HG02610 (cell line): ENCODE data around the gene HUS1B.
"Not testable (repeated sequence)": the region's sequence is repeated elsewhere in the genome, so short reads cannot be mapped to it uniquely, and the experiment has no call there.

Experiments used
- ATAC-seq: cut with Tn5 transposase; IDR thresholded peaks from one replicate; pipeline ENCODE4 v1.9.1; 2021; ENCODE audit warnings: mild to moderate bottlenecking, moderate library complexity; ENCODE audit not compliant: unreplicated experiment

HUS1B gene

DNA sequence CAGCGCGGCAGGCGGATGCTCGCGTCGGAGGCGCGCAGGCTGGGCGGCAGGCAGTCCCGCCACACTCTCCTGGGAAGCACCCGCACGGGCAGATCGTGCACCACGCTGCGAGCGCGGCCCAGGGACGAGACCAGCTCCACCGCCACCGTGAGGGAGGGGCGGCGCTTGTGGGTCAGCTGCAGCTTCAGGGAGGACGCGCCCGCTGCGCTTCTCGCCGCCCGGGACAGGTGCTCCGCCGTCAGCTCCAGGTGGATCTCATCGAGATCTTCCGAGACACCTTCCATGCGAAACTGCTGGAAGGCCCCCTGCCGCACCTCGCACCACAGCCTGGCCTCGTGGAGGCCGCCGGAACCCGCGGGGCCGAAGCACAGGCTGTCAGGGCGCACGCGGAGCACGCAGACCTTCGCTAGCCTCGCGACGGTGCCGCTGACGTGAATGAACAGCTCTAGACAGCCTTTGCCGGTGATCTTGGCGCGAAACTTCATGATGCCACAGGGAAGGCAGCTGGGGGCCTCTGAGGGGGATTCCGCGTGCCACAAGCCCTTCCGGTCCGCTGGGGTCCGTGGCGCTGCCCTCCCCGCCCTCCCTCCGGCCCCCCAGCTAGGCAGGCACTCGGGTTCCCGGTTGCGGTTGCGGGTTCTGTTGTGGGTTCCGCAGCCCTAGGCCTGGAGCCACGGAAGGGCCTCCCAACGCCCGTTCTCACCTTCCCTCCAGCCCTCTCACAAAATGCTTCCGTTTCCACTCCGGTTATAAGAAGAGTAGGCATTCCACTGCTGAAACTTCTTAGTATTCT lies at the start of gene HUS1B:
Gene HUS1B (minus strand): TSS at position 641 of the 793 bp plus-strand sequence. CDS start 156 bp downstream, at position 485.
- no peak for ATAC-seq

GRCh38 chr6:706146-706545 lies 49.2 kb upstream of the HUS1B start:
- no peak for ATAC-seq

DNA sequence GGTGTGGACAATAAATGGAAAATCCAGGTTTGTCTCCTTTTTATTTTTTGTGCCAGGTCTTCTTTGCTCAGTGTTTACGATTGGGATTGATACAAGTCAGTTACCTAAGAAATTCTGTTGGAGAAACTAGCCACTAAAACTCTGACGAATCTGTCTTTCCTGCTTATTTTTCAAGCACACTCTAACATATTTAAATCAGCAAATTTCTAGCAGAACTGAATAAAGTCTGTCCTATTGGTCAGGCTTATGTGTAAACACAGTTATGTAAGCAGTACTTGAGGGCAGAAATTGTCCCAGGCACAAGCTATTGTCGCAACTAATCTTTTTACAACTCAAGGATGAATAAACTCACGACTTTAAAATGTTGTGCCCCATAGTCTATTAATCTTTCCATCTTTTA lies 48.1 kb upstream of the HUS1B start:
- ATAC-seq = no peak

- no peak for ATAC-seq
These were observed 47.1 kb upstream of the HUS1B start for GRCh38 chr6:704046-704445.

DNA sequence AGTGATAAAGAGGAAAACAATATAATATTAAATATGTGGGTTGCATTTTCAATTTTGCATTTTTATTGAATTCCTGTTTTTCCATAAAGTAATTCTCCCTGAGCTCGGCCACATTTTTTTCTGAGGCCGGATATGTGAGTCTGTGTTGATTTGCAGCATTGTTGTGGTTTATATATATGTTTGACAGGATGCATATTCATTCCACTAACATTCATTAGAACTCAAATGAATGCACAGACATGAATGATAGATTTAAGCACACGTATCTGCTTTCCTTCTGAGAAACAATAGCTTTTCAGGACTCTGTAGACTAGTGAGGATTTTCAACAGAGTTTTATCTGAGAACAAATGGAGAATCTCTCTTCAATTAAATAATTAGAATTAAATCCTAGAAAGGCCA lies 46.7 kb upstream of the HUS1B start:
- ATAC-seq = no peak

GRCh38 chr6:701700-702479 lies 45.0 kb upstream of the HUS1B start:
- ATAC-seq = no peak

GRCh38 chr6:701215-701614 lies 44.3 kb upstream of the HUS1B start:
- ATAC-seq = no peak

- ATAC-seq = no peak
These were observed 43.6 kb upstream of the HUS1B start for GRCh38 chr6:700490-700889.

- ATAC-seq = no peak
These were observed 42.4 kb upstream of the HUS1B start for GRCh38 chr6:699319-699718.

- not testable (repeated sequence) for ATAC-seq
These were observed 37.7 kb upstream of the HUS1B start for GRCh38 chr6:694431-695126.

GRCh38 chr6:693723-694009 lies 36.8 kb upstream of the HUS1B start:
- ATAC-seq = no peak

GRCh38 chr6:692858-693722 lies 36.2 kb upstream of the HUS1B start, which contains the start of gene EXOC2:
Gene EXOC2, minus strand, starts transcription at chr6:693139. Its CDS starts 55,321 bp downstream, at chr6:637818.
- peak; percentile 85 for ATAC-seq

DNA sequence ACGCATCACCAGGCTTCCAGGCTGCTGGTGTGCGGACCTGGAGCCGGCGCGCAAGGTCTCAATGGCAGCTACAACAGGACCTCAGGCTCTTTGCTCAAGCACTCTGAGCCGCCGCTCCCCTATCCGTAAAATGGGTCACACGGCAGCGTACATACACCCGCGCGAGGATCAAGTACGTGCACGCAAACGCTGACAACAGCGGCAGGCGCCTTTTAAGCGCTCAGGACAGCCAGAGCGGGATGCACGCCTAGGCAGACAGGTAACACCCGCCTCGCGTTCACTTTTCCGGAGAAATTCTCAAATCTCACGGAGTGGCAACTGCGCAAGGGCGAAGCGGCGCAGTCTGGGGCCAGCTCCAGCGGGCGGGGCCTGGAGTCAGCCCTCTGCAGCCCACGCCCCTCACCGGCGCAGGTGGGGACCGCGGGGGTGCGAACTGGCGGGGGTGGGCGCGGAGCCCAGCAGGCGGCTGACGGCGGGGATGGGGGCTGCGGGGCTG lies 35.5 kb upstream of the HUS1B start:
- ATAC-seq = peak; percentile 81

- ATAC-seq = no peak
These were observed 32.3 kb upstream of the HUS1B start for GRCh38 chr6:689223-689622.

GRCh38 chr6:686497-686896 lies 29.6 kb upstream of the HUS1B start:
- no peak for ATAC-seq

- peak; percentile 90 for ATAC-seq
These were observed 28.1 kb upstream of the HUS1B start for GRCh38 chr6:684831-685636.

DNA sequence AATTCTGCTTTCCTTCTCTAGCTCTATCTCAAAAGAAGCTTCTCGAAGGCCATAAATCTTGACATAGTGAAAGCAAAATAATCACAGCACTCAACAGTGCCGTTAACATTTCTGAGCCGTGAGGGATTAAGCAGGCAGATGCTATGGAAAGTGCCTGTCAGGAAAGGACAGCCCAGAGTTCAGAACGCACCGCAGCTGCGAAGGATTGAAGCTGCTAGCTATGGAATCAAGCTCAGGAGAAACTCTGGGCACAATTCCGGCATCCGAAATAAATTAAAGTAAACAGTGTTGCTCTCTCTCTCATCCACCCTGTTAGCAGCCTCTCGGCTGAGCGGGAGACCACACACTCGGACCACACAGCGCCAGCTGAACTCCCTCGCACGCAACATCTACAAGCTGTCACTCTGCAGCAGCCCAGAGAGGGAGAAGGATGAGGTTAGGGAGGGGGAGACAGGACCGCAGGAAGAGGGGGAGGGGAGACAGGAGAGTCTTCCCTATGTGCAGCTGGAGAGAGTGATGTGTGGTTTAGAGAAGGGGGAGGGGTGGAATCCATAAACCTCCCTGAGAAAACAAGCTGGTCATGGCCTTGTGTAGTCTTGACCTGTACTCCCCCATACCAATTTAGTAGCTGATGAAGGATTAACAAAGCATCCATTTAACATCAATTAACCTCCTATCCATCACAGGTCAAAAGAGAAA lies 27.0 kb upstream of the HUS1B start:
- ATAC-seq = no peak

DNA sequence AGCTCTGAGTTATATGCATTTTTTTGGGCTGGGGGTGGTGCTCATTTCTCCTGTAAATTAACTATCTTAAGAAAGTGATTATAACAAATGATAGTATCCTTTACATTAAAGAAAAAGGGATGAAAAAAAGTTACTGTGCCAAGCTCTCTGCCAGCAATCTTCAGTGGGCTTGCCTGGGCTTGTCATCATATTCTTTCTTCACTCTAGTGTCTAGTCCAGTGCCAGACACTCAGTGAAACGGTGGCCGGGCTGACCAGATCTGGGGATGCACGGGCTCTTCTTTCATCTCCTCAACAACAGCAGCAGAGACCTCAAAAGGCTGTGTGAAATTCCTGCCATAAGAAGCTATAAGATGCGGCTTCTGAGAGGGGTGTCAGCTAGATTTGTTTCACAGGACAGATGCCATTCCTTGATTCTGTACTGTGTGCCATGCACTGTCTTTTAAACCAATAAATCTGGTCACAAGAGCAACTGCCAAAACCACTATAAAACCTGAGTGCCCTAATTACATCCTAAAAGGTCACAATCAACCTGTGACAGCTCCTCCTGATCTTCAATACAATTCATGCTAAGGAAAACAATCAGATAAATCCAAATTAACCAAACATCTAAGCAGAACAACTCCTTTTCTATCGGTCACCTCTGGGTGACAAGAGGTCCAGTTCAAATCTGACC lies 23.9 kb upstream of the HUS1B start:
- ATAC-seq = no peak

DNA sequence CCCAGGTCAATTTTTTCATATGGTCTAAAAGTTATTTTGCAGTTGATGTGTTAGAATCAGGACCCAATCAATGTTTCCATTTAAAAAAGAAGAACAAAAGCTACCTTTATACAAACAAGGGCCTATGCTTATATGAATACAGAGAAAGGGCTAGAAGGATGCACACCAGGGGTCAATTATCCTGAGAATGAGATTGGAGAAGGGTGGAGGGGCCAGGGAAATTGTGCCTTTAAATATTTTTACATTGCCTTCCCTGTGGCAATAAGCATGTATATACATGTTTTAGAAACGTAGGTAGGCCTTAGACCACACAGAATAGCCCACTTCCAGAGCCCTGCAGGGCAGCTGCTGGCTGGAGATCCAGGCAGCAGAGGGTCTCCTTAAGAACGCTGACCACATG lies 23.4 kb upstream of the HUS1B start:
- no peak for ATAC-seq
